Measurements from ENCODE around the gene DNAJB6. TPM values are rescaled to one million over a fixed set of nuclear protein-coding genes. Genes with fewer than 3 reads are reported as not detected.

Gene DNAJB6
- total RNA-seq, 1 experiment from 2014 or later = 82.5 TPM

- Histone ChIP-seq H4K20me1 (ENCODE audit: insufficient read depth) (no peaks in the 10 kb centered on the region), H3K9me2 (ENCODE audit: insufficient read depth) (no peaks in the 10 kb centered on the region), H3K9me3 (ENCODE audit: control insufficient read depth in 1 of 2, insufficient read depth in 1 of 2, low read depth in 1 of 2, low read length in 2 of 2) (no peaks in the 10 kb centered on the region), H3K4me2 (ENCODE audit: low read length) (no peak overlapping the region), H3K79me2 (ENCODE audit: insufficient read depth, low read length) (no peaks in the 10 kb centered on the region), H3K27ac (ENCODE audit: low read depth, low read length) (no peak overlapping the region), H2AFZ (ENCODE audit: low read depth, low read length, poor library complexity, severe bottlenecking) (no peak overlapping the region), H3K27me3 (ENCODE audit: insufficient read depth, low read length) (no peaks in the 10 kb centered on the region), H3K4me1 (ENCODE audit: control insufficient read depth in 1 of 2, insufficient read depth in 2 of 2, low read length in 2 of 2) (no peaks in the 10 kb centered on the region), H3K4me3 (replicated peaks in 1 of 2; ENCODE audit: low read depth in 1 of 2, low read length in 2 of 2) (no peak overlapping the region), H3K9ac (ENCODE audit: low read length) (no peak overlapping the region), H3K36me3 (ENCODE audit: control insufficient read depth in 1 of 2, insufficient read depth in 2 of 2, low read length in 2 of 2) (no peaks in the 10 kb centered on the region)
- RAD21 ChIA-PET (ENCODE audit: low non-redundant PET in 1 of 2, low total read pairs in 2 of 2, uncharacterized antibody in 2 of 2, unreplicated experiment in 2 of 2) = no interaction called here
- POLR2A ChIA-PET = no interaction called here
- CTCF ChIA-PET = no interaction called here
- no TSS peak for BruUV-seq (replicated peaks)
- DNase-seq (ENCODE audit: low read depth, low spot score) (no peak), ATAC-seq (no peak)
- TF ChIP-seq MAX (IDR thresholded peaks at IDR 0.05) (no peak), ZFX (IDR thresholded peaks at IDR 0.05) (no peak), ELF1 (IDR thresholded peaks at IDR 0.05; ENCODE audit: borderline replicate concordance, low read depth) (no peak), EZH2 (IDR thresholded peaks at IDR 0.05) (no peak), SRF (IDR thresholded peaks at IDR 0.05; ENCODE audit: low read depth) (no peak)
- intact Hi-C loops (cut with micrococcal nuclease) = no loop called here
Observed at GRCh38 chr7:157442456-157442855, 105.7 kb downstream of the DNAJB6 start.

- no peaks in the 10 kb centered on the region for H3K27me3 ChIP-seq (ENCODE audit: insufficient read depth, low read length)
- H3K9me2 ChIP-seq (ENCODE audit: insufficient read depth) = no peaks in the 10 kb centered on the region
- H3K36me3 ChIP-seq (ENCODE audit: control insufficient read depth in 1 of 2, insufficient read depth in 2 of 2, low read length in 2 of 2) = no peaks in the 10 kb centered on the region
- ChIA-PET POLR2A (no interaction called here), CTCF (no interaction called here), RAD21 (ENCODE audit: low non-redundant PET in 1 of 2, low total read pairs in 2 of 2, uncharacterized antibody in 2 of 2, unreplicated experiment in 2 of 2) (no interaction called here)
- no peak overlapping the region for H3K9ac ChIP-seq (ENCODE audit: low read length)
- no TSS peak for BruUV-seq (replicated peaks)
- H3K79me2 ChIP-seq (ENCODE audit: insufficient read depth, low read length) = no peaks in the 10 kb centered on the region
- no peaks in the 10 kb centered on the region for H4K20me1 ChIP-seq (ENCODE audit: insufficient read depth)
- H3K4me3 ChIP-seq (replicated peaks in 1 of 2; ENCODE audit: low read depth in 1 of 2, low read length in 2 of 2) = no peak overlapping the region
- no peaks in the 10 kb centered on the region for H3K9me3 ChIP-seq (ENCODE audit: control insufficient read depth in 1 of 2, insufficient read depth in 1 of 2, low read depth in 1 of 2, low read length in 2 of 2)
- no peak for DNase-seq (ENCODE audit: low read depth, low spot score)
- H3K4me1 ChIP-seq (ENCODE audit: control insufficient read depth in 1 of 2, insufficient read depth in 2 of 2, low read length in 2 of 2) = no peaks in the 10 kb centered on the region
- intact Hi-C loops (cut with micrococcal nuclease) = no loop called here
- H2AFZ ChIP-seq (ENCODE audit: low read depth, low read length, poor library complexity, severe bottlenecking) = no peak overlapping the region
- TF ChIP-seq ZFX (IDR thresholded peaks at IDR 0.05) = no peak
- H3K27ac ChIP-seq (ENCODE audit: low read depth, low read length) = no peak overlapping the region
- H3K4me2 ChIP-seq (ENCODE audit: low read length) = no peak overlapping the region
- ATAC-seq = no peak
Observed at GRCh38 chr7:157442993-157443831, 106.4 kb downstream of the DNAJB6 start.
